ENCODE data around the gene MDH1.

DNA sequence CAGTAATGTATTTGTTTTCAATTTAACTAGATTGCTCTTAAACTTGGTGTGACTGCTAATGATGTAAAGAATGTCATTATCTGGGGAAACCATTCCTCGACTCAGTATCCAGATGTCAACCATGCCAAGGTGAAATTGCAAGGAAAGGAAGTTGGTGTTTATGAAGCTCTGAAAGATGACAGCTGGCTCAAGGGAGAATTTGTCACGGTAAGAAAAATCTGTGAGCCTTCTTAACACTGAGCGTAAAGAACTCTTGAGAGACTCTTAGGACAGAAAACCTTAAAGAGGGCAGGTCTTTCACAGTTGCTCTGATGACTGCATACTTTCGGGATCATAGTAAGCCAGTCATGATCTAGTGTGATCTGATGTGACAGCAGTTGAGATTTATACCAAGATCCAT is 15.9 kb downstream of the MDH1 start:
- TF ChIP-seq, protein P1, sequence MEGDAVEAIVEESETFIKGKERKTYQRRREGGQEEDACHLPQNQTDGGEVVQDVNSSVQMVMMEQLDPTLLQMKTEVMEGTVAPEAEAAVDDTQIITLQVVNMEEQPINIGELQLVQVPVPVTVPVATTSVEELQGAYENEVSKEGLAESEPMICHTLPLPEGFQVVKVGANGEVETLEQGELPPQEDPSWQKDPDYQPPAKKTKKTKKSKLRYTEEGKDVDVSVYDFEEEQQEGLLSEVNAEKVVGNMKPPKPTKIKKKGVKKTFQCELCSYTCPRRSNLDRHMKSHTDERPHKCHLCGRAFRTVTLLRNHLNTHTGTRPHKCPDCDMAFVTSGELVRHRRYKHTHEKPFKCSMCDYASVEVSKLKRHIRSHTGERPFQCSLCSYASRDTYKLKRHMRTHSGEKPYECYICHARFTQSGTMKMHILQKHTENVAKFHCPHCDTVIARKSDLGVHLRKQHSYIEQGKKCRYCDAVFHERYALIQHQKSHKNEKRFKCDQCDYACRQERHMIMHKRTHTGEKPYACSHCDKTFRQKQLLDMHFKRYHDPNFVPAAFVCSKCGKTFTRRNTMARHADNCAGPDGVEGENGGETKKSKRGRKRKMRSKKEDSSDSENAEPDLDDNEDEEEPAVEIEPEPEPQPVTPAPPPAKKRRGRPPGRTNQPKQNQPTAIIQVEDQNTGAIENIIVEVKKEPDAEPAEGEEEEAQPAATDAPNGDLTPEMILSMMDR (conservative IDR thresholded peaks at IDR 0.05 in 1 of 2, IDR thresholded peaks at IDR 0.05 in 1 of 2; ENCODE audit: low read depth in 1 of 2, low read length in 2 of 2) = no peak
- TF ChIP-seq EZH2 (IDR thresholded peaks at IDR 0.05; ENCODE audit: low read length, missing control alignments) = no peak
